PC-9 (cell line): ENCODE data around the gene EGFLAM.

Experiments used
- EZH2 ChIP-seq: fragments of 200-600 bp; sonication (generic); IDR thresholded peaks from 2 replicates; pipeline ENCODE4 v1.8.0; 2017; ENCODE audit warnings: antibody characterized with exemption, low read depth
- TF ChIP-seq, protein P1 (sequence below): fragments of 200-600 bp; sonication (generic); conservative IDR thresholded peaks from 2 replicates; pipeline ENCODE4 v1.6.1; 2017; ENCODE audit warnings: mixed run types, antibody characterized with exemption, mild to moderate bottlenecking, moderate library complexity

GRCh38 chr5:38456657-38457399 lies 198.5 kb downstream of the EGFLAM start:
- TF ChIP-seq, protein P1, sequence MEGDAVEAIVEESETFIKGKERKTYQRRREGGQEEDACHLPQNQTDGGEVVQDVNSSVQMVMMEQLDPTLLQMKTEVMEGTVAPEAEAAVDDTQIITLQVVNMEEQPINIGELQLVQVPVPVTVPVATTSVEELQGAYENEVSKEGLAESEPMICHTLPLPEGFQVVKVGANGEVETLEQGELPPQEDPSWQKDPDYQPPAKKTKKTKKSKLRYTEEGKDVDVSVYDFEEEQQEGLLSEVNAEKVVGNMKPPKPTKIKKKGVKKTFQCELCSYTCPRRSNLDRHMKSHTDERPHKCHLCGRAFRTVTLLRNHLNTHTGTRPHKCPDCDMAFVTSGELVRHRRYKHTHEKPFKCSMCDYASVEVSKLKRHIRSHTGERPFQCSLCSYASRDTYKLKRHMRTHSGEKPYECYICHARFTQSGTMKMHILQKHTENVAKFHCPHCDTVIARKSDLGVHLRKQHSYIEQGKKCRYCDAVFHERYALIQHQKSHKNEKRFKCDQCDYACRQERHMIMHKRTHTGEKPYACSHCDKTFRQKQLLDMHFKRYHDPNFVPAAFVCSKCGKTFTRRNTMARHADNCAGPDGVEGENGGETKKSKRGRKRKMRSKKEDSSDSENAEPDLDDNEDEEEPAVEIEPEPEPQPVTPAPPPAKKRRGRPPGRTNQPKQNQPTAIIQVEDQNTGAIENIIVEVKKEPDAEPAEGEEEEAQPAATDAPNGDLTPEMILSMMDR, result no peak
- no peak for TF ChIP-seq EZH2
